Lung microvascular endothelial cell (primary cell): ENCODE measurements around the gene SLC25A26. TPM values are rescaled to one million over a fixed set of nuclear protein-coding genes. Genes with fewer than 3 reads are reported as not detected.
"Not testable (repeated sequence)": the region's sequence is repeated elsewhere in the genome, so short reads cannot be mapped to it uniquely, and the experiment has no call there.

Experiments
- DNase-seq, 2 donors: peaks; one replicate each; pipeline versions ENCODE4 v3.0.0 to v3.0.0-alpha.2; 2010; ENCODE audit warnings: low read depth in 2 of 2
- total RNA-seq: library from RNA; depleted of rRNA; stranded (reverse); fragments of >200 nt; gene quantifications from 2 replicates; pipeline ENCODE4 v1.2.1, GENCODE V29; 2014

Gene SLC25A26
- 11.9 and 14.6 TPM in 2 replicates for total RNA-seq

DNA sequence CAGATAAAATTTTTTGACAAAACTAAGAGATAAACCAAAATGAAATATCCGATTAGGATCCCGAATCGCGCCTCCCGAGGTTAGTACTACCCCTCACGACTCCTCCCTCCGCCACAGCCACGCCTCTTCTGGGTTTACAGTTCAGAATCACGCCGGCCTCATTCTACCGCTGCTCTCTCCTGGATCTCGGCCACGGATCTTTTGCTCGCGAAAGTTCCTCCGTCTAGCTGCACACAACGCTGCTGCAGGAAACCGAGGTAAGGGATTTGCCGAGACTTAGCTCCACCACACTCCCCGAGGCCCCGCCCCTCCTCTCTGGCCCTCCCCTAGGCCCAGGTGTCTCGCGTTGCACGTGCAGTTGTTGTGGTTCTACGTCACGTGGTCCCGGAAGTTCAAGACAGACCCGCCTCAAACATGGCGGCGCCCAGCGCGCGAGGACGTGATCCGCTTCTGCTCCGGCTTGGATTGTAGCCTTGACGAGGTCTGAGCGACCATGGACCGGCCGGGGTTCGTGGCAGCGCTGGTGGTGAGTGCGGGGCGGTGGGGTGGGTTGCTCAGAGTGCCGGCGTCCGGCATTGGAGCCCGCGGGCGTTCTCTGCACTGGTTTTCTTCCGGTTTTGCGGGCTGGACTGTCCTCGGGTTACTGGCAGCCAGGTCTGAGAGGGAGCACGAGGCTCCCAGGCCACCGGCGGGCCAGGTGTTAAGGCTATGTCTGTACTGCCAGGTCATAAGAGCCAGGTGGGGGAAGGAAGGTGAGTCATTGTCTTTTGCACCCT, at the start of gene SLC25A26:
Gene SLC25A26, plus strand, starts transcription at position 400 of the 776 bp plus-strand sequence. Its CDS starts 94 bp downstream, at position 494.
- DNase-seq, result peak; percentile 96

GRCh38 chr3:66172394-66172793, 48.4 kb upstream of the SLC25A26 start:
- DNase-seq, result no peak

- DNase-seq, result no peak
These were observed 43.8 kb upstream of the SLC25A26 start for GRCh38 chr3:66177026-66177425.

DNA sequence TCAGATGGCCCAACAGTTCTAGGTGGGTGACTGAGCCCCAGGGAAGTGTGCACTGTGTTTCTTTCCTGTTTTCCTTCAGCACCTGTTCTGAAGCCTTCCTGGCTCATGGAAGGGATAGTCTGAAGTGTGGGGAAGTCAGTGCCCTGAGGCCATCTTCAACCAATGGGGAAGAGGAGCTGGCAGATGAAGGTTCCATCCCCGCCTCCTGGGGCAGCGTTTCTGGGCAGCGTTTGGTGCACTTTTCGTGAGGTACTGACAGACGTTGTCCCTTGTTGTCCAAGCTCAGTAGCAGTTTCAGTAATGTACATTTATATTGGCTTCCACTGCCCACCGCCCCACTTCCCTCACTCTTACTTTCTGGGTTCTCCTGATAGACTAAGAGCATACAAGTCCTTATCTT, 42.6 kb upstream of the SLC25A26 start:
- DNase-seq, result no peak

GRCh38 chr3:66179793-66180192, 41.0 kb upstream of the SLC25A26 start:
- no peak for DNase-seq

DNA sequence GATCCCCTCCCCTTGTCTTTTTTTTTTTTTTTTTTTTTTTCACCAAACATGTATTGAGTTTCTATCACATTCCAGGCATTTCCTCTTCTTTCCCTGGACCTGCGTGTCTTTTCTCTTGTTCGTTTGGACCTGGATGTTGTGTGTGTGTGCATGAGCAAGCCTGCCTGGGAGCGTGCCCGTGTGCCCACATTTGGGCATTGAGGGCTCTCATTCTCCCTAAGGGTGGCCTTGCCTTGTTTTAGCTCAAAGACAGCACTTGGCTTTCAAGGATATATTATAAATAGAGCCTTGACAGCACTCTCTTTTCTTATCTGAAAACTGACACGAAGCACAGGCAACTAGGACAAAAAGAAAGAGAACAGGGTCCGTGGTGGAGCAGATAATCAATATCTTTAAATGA, 39.0 kb upstream of the SLC25A26 start:
- no peak for DNase-seq

DNA sequence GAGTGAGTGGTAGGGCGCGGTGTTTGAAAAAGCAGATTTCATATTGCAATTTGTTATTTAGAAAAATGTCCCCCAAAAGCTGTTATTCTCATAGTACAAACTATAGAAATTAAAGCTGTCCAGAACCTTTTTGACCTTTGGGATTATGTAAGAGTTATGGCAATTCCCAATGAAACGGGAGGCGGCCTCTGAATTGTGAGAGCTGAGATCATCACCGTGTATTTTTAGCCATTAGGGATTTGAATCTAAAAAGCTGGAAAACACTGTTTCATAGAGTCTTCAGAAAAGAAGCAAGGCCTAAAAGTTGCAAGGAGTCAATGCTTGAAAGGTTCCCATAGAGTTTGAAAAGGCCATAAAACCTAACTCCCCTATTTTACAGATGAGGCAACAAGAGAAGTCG, 38.6 kb upstream of the SLC25A26 start:
- no peak for DNase-seq

- no peak for DNase-seq
These were observed 34.3 kb upstream of the SLC25A26 start for GRCh38 chr3:66186545-66186944.

DNA sequence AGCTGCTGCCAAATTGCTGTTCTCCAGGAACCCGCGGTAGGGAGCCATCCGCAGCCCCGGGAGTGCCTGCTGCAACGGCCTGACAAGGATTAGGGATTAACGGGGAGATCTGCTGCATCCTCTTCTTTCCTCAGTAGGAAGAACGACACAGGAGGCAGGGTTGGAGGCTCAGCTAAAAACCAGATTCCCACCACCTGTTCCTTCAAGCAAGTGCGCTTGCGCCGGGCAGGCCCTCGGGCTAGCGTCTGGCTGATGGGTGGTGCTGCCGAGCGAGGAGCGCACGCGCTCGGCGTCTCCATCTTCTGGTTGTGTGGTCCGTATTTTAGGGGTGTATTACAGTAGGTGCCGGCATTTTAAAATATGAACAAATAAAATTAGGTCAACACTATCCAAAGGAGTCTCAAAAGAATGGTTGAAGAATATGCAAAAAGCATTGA, 25.4 kb upstream of the SLC25A26 start:
- peak; percentile 30 to 69 for DNase-seq

DNA sequence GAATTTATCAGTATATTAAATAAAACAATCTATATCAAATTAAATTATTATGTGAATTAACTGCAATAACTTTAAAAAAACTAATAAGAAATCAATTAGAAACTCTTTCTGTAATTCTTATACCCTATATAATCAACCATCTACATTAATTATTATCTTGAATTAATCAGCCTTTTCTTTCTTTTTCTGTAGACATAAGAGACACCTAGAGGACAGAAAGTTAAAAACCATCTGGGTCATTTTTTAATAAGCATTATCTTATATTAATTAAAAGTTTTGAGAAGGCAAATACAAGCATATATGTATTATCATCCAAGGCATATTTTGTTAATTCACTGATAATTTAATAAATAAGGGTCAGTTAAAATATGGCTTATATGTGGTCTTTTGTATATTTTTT, 24.2 kb upstream of the SLC25A26 start:
- peak in 1 of 2 donors; percentile 7 for DNase-seq

DNA sequence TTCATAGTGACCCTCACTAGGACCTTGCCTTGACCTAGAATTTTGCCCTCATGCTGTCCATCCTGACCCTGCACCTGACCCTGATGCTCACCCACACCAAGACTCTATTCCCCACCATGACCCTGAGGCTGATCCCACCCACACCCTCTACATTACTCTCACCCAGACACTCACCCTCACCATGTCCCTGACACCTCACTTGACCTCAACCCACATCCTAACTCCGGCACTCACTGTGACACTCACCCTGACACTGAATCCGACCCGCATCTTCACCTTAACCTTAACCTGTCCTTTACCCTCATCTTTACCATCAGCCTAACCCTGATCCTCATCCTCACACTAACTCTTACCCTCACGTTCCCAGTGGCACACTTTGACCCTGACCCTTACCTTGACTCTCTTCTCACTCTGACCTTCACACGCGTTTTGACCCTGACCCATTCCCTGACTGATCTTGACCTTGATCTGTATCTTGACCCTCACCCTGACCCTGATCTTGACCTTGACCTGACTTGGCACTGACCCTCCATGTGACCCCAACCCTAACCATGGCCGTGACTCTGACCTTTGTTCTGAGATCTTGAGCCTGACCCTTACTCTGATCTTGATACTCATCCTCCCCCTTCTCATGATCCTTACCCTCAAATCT, 22.2 kb upstream of the SLC25A26 start:
- no peak for DNase-seq

DNA sequence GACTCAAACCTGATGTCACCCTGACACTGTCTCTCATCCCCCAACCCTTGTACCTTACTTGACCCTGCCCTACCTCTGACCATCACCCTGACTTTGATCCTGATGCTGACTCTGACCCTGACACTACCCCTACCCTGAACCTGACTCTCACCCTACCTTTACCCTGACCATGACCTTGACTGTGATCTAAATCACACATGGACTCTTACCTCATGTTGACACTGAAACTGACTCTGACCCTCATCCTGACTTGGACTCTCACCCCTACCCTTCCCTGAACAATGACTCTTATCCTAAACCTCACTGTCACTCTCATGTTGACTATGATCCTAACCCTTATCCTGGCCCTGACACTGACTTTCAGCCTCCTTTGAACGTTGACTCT, 21.7 kb upstream of the SLC25A26 start:
- no peak for DNase-seq

DNA sequence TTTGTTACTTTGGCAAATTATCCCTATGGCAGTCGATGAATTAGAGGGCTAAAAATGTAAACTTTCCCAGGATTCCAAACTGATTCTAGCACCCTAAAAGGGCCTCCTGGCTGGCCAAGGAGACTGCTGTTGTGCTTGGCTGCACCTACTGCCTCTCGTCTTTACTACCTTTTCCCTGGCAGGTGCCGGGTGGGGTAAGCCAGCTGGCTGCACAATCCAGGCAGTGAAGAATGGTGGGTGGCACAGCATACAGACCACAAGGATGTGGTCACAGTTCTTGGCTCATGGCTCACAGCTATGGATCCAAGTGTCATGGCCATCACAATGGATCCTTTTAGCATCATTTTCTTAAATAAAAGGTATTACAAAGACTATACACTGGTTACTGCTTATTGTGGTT, 20.7 kb upstream of the SLC25A26 start:
- no peak for DNase-seq

DNA sequence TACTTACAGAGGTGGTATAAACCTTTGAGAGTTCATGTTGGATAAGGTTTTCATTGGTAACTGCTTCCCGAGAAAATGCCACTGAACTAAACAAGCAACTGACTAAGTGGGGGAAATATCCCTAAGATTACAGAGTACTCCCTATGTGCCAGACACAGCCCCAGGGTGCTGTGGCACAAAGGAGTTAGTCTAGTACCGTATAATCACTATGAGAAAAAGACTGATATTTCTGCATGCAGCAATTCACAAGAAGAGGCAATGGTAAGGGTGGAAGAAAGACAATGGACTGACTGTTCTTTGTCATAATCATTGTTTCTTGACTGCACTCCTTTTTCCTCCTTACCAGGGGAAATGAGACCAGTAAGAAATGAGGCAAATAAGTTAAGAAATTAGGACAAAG, 20.0 kb upstream of the SLC25A26 start:
- no peak for DNase-seq

GRCh38 chr3:66203275-66203674, 17.5 kb upstream of the SLC25A26 start:
- DNase-seq, result no peak

GRCh38 chr3:66206806-66207205, 14.0 kb upstream of the SLC25A26 start:
- no peak for DNase-seq

DNA sequence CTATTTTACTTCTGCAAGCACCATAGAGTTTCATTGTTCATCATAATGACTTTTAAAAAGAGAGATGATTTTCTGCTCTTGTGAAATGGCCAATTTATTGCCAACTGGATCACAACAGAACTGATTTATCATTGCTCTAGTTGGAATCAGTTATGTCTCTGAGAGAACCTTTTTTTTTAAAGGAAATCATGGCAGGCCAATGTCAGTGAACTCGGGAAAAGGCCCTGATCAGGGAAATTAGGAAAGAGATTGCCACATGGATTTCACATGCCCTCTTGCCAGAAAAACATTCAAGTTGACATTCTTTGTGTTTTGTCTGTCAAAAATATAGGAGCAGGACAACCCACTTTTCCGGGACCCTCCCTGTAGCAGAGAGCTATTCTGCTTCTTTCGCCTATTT, 12.6 kb upstream of the SLC25A26 start:
- peak in 1 of 2 donors; percentile 11 for DNase-seq

- no peak for DNase-seq
These were observed 10.0 kb upstream of the SLC25A26 start for GRCh38 chr3:66210687-66211295.

GRCh38 chr3:66211779-66212178, 9.0 kb upstream of the SLC25A26 start:
- DNase-seq, result no peak

DNA sequence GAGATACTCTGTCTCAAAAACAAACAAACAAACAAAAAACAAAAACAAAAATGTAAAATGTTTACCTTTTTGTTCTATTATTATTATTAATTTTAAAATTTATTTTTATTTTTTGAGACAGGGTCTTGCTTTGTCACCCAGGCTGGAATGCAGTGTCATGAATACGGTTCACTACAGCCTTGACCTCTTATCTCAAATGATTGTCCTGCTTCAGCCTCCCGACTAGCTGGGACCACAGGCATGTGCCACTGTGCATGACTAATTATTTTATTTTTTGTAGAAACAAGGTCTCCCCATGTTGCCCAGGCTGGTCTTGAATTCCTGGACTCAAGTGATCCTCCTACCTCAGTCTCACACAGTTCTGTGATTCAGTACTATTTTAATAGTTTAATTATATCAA, 5.7 kb upstream of the SLC25A26 start:
- DNase-seq, result no peak

- no peak for DNase-seq
These were observed 735 bp upstream of the SLC25A26 start for GRCh38 chr3:66220066-66220465.

DNA sequence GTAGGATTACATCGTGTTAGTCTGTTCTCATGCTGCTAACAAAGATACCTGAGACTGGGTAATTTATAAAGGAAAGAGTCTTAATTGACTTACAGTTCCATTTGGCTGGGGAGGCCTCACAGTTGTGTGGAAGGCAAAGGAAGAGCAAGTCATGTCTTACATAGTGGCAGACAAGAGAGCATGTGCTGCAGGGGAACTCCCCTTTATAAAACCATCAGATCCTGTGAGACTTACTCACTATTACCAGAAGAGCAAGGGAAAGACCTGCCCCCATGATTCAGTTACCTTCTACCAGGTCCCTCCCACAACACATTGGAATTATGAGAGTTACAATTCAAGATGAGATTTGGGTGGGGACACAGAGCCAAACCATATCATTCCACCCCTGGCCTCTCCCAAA, 3.4 kb downstream of the SLC25A26 start:
- no peak for DNase-seq

- not testable (repeated sequence) for DNase-seq
These were observed 5.3 kb downstream of the SLC25A26 start for GRCh38 chr3:66226093-66226492.
